Kasumi-1 (cell line): ENCODE data around the gene LYPD3.
"Not testable (repeated sequence)": the region's sequence is repeated elsewhere in the genome, so short reads cannot be mapped to it uniquely, and the experiment has no call there.

Experiments used
- DNase-seq, 2 experiments: peaks; one replicate each; lab custom pipeline; 2025; lab: John Stamatoyannopoulos, UW

The LYPD3 gene

DNA sequence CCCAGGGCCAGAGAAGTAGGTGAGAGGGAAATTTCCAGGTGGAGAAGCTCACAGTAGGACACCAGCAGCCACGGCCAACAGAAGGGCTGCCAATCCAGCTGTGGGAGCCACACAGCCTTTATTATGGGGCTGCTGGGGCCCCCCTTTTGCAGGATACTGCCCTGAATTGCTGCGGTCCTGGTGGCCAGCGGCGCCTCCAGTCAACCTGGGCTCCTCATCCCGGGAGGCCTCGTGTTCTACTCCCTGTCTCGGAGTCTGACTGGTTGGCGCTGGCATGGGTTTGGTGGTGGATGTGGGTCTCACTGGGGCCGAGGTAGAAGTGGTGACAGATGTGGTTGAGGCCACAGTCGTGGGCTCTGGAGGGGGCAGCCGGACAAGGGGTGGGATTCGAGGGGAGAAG, 4.1 kb downstream of the LYPD3 start:
- DNase-seq: no peak

DNA sequence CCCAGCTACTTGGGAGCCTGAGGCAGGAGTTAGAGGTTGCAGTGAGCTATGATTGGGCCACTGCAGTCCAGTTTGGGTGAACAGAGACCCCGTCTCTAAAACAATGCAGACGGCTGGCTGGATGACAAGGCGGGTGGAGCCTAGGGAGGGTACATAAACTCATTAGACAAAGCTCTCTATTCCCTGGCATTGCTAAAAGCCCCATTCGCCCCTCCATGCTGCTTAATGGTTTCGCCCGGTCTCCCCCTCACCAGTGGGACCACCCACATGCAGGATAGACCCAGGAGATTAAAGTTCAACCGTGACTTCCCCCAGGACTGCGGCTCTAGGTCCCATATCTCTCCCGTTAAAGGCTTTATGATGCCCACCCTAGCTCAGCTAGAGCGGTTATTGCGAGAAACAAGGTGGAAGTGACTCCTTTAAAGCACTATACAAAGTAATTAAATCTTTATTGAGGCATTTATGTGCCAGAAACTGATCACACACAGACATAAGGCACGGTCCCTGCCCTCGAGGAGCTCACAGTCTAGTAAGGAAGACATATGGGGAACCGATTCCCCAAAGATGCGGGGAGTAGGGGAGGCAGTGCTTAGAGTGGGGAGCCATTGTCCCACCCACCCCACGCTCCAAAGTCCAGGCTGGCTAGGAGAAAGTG, 4.9 kb downstream of the LYPD3 start:
- DNase-seq: no peak

DNA sequence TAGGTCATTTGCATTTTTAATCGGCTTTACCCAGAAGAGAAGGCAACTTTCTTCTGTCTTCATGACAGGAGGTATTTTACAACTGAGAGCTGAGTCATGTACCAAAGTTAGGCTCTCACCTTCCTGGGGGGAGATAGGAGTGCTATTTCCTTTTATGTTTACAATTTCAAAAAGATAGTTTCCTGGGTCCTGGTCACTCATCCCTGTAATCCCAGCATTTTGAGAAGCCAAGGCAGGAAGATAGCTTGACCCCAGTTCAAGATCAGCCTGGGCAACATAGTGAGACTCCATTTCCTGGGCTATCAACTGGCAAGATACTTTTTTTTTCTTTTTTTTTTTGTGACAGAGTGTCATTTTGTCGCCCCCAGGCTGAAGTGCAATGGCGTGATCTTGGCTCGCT, 7.6 kb downstream of the LYPD3 start:
- no peak for DNase-seq

DNA sequence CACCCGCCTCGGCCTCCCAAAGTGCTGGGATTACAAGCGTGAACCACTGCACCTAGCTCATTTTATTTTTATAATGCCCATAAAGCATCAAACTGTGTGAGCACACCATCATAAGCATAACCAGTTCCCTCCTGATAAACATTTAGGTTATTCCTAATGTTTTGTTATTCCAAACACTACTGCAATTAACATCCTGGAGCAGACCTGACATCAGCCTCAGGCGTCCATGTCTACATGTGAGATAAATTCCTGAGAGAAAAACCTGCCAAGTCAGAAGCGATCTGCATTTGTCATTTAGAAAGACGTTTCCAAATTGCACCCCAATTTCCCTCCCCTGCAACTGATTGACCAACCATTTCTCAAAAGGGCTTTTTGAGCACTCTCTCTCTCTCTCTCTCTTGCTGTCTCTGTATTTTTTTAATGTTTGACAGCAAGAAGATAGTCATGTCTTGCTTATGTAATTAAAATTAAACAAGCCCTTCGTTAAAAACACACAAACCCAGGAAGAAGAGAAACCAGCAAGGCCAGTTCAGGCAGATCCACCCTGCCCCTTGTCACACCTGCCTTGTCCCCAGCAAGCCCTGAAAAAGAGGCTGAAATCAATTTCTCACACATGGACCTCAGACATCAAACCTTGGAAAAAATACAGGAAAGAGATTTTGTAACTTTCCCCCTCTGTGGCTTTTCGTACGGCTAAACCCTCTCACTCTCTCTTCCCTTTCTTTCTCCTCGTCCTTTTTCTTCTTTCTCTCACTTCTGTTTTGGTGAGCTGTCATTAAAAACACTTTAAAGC, 9.9 kb downstream of the LYPD3 start:
- DNase-seq: no peak

DNA sequence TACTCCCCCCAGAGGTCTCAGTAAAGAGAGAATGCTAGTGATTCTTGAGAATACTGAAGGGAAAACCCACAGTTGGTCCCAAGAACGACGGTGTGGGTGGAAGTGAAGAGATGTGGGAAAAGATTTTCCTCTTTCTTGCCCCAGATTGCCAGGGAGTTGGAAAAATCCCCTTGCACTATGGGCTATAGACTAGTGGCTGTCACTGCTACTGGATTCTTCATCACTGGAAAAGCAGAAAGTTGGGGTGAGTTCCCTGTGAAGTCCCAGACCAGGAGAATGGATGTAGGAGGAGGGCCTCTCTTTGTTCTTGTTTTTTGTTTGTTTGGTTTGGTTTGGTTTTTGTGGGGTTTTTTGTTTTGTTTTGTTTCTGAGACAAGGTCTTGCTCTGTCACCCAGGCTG, 11.4 kb downstream of the LYPD3 start:
- DNase-seq: no peak

DNA sequence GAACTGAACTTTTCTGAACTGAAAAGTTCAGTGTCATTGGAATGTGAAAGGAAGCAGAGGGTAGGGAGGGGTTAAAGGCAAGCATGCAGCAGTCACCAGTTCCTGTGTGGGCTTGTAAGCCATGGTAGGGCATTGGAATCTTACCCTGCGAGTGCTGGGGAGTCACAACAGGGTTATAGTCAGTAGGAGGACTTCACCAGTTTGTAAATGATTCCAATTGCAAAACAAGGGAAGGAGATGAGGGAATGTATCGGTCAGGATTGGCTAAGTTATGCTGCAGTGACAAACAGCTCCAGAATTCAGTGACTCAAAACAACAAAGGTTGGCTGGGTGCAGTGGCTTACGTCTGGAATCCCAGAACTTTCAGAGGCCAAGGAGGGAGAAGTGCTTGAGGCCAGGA, 12.8 kb downstream of the LYPD3 start:
- no peak for DNase-seq

DNA sequence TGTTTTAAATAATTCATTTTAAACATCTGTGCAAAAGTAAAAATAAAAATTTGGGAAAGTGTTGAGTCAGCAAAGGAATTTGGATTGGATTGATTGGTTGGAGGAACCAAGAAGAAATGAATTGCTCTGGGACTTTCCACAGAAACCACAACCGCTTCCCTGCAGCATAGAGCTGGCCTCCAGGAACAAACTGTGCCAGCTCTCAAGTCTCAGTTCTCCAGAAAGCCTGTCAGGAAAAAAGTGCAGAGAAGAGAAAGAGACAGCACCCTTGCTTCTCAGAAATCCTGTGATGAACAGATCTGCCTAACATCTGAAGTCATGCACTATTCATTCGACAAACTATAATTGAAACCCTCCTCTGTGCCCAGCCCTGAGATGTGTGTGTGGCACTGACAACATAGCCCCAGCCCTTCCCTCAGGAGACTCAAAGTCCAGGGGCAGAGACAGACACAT, 14.8 kb downstream of the LYPD3 start:
- peak in 1 of 2 experiments; percentile 19 for DNase-seq

DNA sequence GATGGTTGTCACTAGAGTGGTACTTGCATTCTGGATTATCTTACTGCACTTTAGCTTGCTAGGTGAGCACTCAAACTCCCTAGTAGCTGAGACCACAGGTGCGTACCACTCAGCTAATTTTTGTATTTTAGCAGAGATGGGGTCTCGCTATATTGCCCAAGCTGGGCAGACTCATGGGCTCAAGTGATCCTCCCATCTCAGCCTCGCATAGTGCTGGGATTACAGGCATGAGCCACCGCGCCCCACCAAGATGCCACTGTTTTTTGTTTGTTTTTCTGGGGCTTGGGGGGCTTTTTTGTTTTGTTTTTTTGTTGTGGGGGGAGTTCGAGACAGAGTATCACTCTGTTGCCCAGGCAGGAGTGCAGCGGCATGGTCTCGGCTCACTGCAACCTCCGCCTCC, 17.8 kb downstream of the LYPD3 start:
- no peak for DNase-seq

DNA sequence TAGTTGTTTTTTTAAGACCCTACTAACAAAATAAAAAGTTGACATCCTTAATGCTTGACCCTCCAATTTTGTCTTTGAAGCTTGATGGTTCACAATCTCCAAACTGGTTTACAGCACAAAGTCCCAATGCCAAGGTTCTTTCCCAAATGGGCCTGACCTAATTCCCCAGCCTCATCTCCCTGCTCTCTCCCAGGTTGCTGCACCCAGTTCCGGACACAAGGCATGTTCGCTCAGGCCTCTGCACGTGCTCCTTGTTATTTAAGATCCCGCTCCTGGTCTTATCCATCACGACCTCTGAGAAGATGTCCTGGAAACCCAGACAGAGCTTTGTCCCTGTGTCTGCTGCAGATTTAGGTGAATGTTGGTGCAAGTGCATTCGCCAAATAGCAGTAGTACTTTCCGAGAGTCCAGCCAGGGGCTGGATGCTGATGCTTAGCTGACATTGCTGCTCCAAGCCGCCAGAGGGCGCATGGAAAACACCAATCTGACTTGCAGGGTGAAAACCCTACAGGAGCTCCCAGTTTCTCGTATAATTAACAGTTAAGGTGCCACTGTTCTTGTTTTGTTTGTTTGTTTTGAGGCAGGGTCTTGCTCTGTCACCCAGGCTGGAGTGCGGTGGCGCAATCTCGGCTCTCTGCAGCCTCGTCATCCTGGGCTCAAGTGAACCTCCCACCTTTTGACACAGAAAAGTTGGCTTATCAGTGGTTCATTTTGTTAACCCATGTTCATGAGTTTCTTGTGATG, 18.5 kb downstream of the LYPD3 start:
- peak; percentile 64 to 77 for DNase-seq

DNA sequence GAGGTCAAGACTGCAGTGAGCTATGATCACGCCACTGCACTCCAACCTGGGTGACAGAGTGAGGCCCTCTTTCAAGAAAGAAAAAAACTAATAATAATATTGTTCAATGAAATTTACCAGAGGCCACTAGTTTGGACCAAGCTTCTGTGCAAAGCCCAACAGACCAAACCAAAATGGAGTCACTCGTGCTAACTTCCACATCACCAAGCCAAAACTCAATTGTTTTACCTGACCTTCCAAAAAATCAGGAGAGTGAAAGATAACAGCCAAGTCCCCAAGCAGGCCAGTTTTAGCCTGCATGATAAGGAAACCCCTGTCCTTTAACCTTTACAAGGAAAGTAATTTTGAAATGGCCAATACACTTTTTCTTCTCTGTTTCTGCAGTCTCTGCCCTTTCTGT, 20.0 kb downstream of the LYPD3 start:
- no peak for DNase-seq

DNA sequence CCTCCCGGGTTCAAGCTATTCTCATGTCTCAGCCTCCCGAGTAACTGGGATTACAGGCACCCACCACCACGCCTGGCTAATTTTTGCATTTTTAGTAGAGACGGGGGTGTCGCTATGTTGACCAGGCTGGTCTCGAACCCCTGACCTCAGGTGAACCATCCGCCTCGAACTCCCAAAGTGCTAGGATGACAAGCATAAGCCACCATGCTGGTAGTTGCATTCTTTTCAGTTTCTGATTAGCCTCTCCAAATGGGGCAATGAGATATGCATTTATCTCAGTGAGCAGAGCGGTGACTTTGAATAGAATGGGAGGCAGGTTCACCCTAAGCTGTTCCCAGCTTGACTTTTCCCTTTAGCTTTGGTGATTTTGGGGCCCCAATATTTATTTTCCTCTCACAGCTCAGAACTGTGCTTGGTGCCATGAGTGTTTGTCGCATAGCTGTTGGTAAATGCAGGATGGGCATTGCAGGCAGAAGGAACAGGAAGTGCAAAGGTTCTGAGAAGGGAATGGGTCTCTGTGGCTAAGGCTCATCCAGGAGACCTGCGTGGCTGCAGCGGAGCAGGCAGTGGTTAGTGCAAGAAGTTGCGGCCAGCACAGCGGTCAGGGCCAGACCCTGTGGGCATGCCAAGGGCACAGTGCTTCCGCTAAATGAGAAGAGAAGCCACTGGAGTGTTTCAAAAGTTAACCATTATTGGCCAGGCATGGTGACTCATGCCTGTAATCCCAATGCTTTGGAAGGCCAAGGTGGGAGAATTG, 20.7 kb downstream of the LYPD3 start:
- DNase-seq: no peak

DNA sequence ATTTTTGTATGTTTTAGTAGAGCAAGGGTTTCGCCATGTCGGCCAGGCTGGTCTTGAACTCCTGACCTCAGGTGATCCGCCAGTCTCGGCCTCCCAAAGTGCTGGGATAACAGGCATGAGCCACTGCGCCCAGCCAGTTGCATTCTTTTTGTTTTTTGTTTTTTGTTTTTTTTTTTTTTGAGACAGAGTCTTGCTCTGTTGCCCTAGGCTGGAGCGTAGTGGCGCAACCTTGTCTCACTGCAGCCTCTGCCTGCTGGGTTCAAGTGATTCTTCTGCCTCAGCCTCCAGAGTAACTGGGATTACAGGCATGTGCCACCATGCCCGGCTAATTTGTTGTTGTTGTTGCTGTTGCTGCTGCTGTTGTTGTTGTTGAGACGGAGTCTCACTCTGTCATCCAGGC, 21.3 kb downstream of the LYPD3 start:
- not testable (repeated sequence) for DNase-seq

DNA sequence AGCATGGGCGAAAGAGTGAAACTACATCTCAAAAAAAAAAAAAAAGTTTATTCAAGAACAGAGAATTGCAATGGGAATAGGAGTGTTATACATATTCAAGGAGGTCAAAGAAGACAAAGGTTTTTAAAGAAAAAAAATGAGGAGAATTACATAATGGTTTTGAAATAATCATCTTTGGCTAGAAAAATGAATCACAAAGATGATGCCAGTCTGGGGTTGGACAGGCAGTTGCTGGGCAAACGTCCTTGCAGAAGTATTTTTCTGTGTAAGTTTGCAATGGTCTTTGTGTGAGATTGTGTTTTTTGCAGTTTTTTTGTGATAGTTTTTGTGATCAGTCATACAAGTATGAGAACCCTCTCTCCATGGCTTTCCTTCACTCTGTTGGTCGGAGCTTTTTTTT, 23.7 kb downstream of the LYPD3 start:
- no peak for DNase-seq

DNA sequence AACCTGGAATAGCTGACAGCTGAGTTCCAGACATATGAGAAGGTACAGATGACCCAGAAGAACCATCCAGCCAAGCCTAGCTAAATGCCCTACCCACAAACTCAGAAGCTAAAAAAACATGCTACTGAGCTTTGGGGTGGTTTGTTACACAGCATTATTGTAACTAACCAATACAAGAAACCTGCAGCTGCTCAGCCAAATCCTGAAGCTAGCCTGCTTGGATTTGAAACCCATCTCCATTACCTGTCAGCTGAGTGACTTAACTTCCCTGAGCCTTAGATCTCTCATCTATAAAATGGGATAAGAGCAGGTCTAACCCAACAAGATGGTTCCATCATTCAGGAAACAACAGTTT, 25.7 kb downstream of the LYPD3 start:
- DNase-seq: no peak

DNA sequence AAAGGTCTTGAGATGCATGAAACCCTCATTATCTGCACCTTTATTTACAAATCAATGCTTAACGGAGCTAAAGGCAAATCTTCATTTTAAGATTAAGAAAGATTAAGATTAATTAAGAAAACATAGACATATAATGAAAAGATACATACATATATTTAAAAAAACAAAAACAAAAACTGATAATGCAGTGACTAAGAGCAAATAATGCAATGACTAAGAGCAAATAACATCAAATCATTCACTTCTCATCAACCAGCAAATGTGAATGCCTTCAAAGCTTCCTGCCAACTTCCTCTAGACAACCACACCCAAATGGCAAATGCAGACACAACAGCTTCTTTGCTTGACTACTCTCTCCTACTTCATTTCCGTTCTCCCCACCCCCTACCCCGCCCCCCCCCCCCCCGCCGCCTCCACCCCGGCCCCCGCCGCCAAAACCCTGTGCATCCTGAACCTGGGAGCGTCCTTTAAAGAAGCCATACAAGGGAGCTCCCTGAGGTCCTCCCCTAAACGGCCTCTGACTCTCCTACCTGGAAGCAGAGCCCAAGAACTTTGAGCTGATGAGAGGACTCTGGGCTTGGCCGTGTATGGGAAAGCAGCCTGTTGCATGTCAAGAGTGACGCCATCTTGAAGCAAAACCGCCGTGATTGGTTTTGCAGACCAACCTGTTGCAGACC, 26.2 kb downstream of the LYPD3 start:
- DNase-seq: peak; percentile 32 to 37

DNA sequence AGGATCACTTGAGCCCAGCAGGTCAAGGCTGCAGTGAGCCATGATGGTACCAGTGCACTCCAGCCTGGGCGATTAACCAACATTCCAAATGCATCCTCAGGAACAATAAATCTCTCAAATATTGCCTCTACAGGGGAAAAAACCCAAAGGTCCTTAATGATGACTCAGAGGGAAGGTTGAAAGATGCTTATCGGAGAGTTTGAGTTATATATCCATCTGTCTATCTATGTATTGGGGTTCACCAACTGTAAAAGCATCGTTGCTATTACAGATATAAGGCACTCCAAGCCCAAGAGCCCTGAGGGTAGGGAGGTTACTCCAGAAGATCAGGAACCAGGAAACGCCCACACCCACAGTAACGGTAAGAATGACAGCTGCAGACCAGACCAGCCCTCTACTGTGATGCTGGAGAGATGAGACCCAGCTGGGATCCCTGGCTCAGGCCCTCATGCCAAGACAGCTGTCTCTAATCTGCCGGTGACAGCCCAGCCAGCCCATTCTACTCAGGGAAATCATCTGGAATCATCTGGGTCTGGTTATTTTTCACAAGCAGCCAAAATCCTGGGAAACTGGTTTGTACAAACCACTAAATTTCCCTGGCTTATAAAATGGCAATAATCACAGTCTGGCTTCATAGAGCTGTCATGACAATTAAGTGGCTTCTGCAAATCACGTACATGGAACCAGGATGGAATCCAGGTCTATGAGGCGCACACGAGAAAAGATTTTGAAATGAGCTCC, 26.9 kb downstream of the LYPD3 start:
- peak in 1 of 2 experiments; percentile 6 for DNase-seq

DNA sequence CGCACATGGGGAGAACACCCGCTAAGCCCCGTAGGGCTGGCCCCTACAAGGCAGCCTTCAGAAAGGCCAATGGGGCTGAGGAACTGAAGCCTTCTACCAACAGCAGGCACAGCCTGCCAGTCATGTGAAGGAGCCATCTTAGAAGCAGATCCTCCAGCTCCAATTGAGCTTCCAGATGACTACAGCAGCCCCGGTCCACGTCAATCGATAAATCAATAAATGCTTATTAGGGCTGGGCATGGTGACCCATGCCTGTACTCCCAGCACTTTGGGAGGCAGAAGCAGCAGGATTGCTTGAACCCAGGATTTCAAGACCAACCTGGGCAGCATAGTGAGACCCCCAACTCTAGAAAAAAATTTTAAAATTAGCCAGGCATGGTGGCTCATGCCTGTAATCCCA, 27.7 kb downstream of the LYPD3 start:
- no peak for DNase-seq

DNA sequence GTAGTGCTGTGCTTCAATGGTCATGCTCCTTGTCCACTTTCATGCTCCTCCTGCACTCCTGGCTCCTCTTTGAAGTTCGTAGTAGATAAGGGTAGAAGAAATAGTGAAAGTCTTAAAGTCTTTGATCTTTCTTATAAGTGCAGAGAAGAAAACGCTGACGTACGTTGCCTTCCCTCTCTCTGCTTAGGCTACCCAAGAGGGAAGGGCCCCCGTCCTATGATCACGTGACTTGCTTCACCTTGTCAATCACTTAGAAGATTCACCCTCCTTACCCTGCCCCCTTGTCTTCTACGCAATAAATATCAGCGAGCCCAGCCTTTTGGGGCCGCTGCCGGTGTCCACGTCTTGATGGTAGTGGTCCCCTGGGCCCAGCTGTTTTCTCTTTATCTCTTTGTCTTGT, 28.1 kb downstream of the LYPD3 start:
- DNase-seq: not testable (repeated sequence)

DNA sequence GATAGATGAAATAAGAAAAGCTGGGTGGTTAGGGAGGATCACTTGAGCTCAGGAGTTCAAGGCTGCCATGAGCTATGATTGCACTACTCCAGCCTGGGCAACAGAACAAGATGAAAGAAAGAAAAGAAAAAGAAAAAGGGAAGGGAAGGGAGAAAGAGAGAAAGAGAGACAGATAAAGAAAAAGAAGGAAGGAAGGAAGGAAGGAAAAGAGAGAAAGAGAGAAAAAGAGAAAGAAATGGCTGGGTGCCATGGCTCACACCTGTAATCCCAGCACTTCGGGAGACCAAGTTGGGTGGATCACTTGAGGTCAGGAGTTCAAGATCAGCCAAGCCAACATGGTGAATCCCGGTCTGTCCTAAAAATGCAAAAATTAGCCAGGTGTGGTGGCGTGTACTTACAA, 29.6 kb downstream of the LYPD3 start:
- no peak for DNase-seq

DNA sequence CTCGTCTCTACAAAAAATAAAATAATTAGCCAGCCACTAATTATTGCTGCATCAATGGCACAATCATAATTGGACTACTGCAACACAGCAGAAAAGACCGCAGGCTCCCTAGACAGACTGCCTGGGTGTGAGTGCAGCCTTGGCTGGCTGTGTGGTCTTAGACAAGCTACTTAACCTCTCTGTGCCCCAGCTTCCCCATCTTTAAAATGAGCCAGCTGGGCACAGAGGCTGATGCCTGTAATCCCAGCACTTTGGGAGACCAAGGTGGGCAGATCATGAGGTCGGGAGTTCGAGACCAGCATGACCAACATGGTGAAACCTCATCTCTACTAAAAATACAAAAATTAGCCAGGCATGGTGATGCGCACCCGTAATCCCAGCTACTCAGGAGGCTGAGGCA, 31.7 kb downstream of the LYPD3 start:
- DNase-seq: no peak

DNA sequence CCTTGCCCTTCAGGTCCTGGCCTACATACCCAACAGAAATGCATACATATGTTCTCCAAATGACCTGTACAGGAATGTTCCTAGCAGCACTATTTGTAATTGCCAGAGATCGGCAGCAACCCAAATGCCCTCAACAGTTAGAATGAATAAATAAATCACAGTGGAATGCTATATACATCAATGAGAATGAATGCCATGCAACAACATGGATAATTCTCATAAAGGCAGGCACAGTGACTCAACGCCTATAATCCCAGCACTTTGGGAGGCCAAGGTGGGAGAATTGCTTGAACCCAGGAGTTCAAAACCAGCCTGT, 32.1 kb downstream of the LYPD3 start:
- DNase-seq: no peak
